IMR-90 (cell line): ENCODE results near the gene ZNF618.

ENCODE experiments used
- BHLHE40 ChIP-seq: fragments of 150-350 bp; IDR thresholded peaks from 2 replicates; pipeline ENCODE4 v1.6.1; 2016; ENCODE audit warnings: mild to moderate bottlenecking, low read depth, low read length
- CEBPB ChIP-seq: IDR thresholded peaks from 2 replicates; pipeline ENCODE4 v1.6.1; 2012; ENCODE audit warnings: low read depth, low read length, improper control_type of control experiment
- CTCF ChIP-seq: conservative IDR thresholded peaks from 2 replicates; pipeline ENCODE4 v1.5.1; 2012; ENCODE audit warnings: mild to moderate bottlenecking, low read depth, low read length, improper control_type of control experiment
- ELK1 ChIP-seq: fragments of 150-350 bp; IDR thresholded peaks from 2 replicates; pipeline ENCODE4 v1.6.1; 2016; ENCODE audit warnings: low read depth, mild to moderate bottlenecking, low read length, moderate library complexity, borderline replicate concordance
- MAZ ChIP-seq: IDR thresholded peaks from 2 replicates; pipeline ENCODE4 v1.6.1; 2012; ENCODE audit warnings: low read depth, mild to moderate bottlenecking, low read length, improper control_type of control experiment, moderate library complexity, borderline replicate concordance
- MXI1 ChIP-seq: IDR thresholded peaks from 2 replicates; pipeline ENCODE4 v1.6.1; 2012; ENCODE audit warnings: low read depth, mild to moderate bottlenecking, low read length, moderate library complexity, borderline replicate concordance
- NFE2L2 ChIP-seq: fragments of 150-350 bp; IDR thresholded peaks from 2 replicates; pipeline ENCODE4 v1.6.1; 2016; ENCODE audit warnings: low read depth, mild to moderate bottlenecking, low read length
- POLR2A ChIP-seq: IDR thresholded peaks from 2 replicates; pipeline ENCODE4 v1.6.1; 2012; ENCODE audit warnings: mild to moderate bottlenecking, low read depth, low read length
- RCOR1 ChIP-seq: IDR thresholded peaks from 2 replicates; pipeline ENCODE4 v1.6.1; 2012; ENCODE audit warnings: mild to moderate bottlenecking, low read length, improper control_type of control experiment; ENCODE audit not compliant: insufficient replicate concordance
- SMC3 ChIP-seq: fragments of 150-350 bp; IDR thresholded peaks from 2 replicates; pipeline ENCODE4 v1.6.1; 2016; ENCODE audit warnings: low read depth, mild to moderate bottlenecking, antibody characterized with exemption, low read length, moderate library complexity

GRCh38 chr9:114055061-114055460, 179.0 kb downstream of the ZNF618 start:
- TF ChIP-seq MXI1 (no peak), ELK1 (no peak), MAZ (no peak), CTCF (no peak), SMC3 (no peak), POLR2A (no peak), CEBPB (no peak), RCOR1 (no peak), NFE2L2 (no peak), BHLHE40 (no peak)
